Astrocyte (in vitro differentiated cells and primary cell): ENCODE measurements around the gene S100B. TPM values are rescaled to one million over a fixed set of nuclear protein-coding genes. Genes with fewer than 3 reads are reported as not detected.

Source experiments
- DNase-seq: peaks from one replicate; pipeline ENCODE4 v3.0.0-alpha.2; 2010; ENCODE audit warnings: low read depth
- FAIRE-seq: peaks from 2 replicates; lab custom pipeline; 2011; peaks lifted over from hg19 to GRCh38; lab: Jason Lieb, UNC
- H2AFZ ChIP-seq: 2 replicates; pipeline ENCODE4 v1.6.0; 2012; ENCODE audit warnings: low read depth, low read length, inconsistent platforms
- H3K27ac ChIP-seq: 2 replicates; pipeline ENCODE4 v1.5.1; 2011; ENCODE audit warnings: low read depth, low read length, inconsistent platforms
- H3K27me3 ChIP-seq: 2 replicates; pipeline ENCODE4 v1.6.0; 2011; ENCODE audit warnings: low read length, inconsistent platforms; ENCODE audit not compliant: insufficient read depth
- H3K36me3 ChIP-seq: 2 replicates; pipeline ENCODE4 v1.5.1; 2011; ENCODE audit warnings: low read length, inconsistent platforms; ENCODE audit not compliant: insufficient read depth
- H3K4me1 ChIP-seq: 2 replicates; pipeline ENCODE4 v1.5.1; 2011; ENCODE audit warnings: low read length, inconsistent platforms; ENCODE audit not compliant: insufficient read depth
- H3K4me2 ChIP-seq: 2 replicates; pipeline ENCODE4 v1.6.0; 2012; ENCODE audit warnings: low read length, inconsistent platforms
- H3K4me3 ChIP-seq: 2 replicates; pipeline ENCODE4 v1.5.1; 2011; ENCODE audit warnings: low read depth, mild to moderate bottlenecking, low read length, inconsistent platforms; ENCODE audit not compliant: insufficient read depth
- H3K79me2 ChIP-seq: 2 replicates; pipeline ENCODE4 v1.6.0; 2012; ENCODE audit warnings: mild to moderate bottlenecking, low read length, inconsistent platforms; ENCODE audit not compliant: insufficient read depth
- H3K9ac ChIP-seq: 2 replicates; pipeline ENCODE4 v1.6.0; 2012; ENCODE audit warnings: mild to moderate bottlenecking, low read length, inconsistent platforms
- H3K9me3 ChIP-seq: 2 replicates; pipeline ENCODE4 v1.5.1; 2012; ENCODE audit warnings: low read depth, mild to moderate bottlenecking, low read length, inconsistent platforms; ENCODE audit not compliant: insufficient read depth
- H4K20me1 ChIP-seq: 2 replicates; pipeline ENCODE4 v1.6.0; 2012; ENCODE audit warnings: low read length, inconsistent platforms; ENCODE audit not compliant: insufficient read depth
- H3K27ac Mint-ChIP-seq: one replicate; pipeline ENCODE4 v1.8.0; 2021; ENCODE audit warnings: mild to moderate bottlenecking, mixed read lengths; ENCODE audit not compliant: unreplicated experiment
- H3K27me3 Mint-ChIP-seq: one replicate; pipeline ENCODE4 v1.8.0; 2021; ENCODE audit warnings: low read depth, mixed read lengths; ENCODE audit not compliant: unreplicated experiment
- H3K36me3 Mint-ChIP-seq: one replicate; pipeline ENCODE4 v1.8.0; 2021; ENCODE audit warnings: low read depth, mixed read lengths; ENCODE audit not compliant: unreplicated experiment
- H3K4me1 Mint-ChIP-seq: one replicate; pipeline ENCODE4 v1.8.0; 2021; ENCODE audit warnings: low read depth, mixed read lengths; ENCODE audit not compliant: unreplicated experiment
- H3K4me3 Mint-ChIP-seq: one replicate; pipeline ENCODE4 v1.8.0; 2021; ENCODE audit warnings: mild to moderate bottlenecking, moderate library complexity, mixed read lengths; ENCODE audit not compliant: unreplicated experiment
- H3K9me3 Mint-ChIP-seq: one replicate; pipeline ENCODE4 v1.8.0; 2021; ENCODE audit warnings: mild to moderate bottlenecking, mixed read lengths; ENCODE audit not compliant: unreplicated experiment
- EZH2 ChIP-seq: IDR thresholded peaks from 2 replicates; pipeline ENCODE4 v1.6.1; 2012; ENCODE audit warnings: mild to moderate bottlenecking, low read length, inconsistent platforms; ENCODE audit not compliant: insufficient read depth
- total RNA-seq: library from RNA; stranded (reverse); gene quantifications from 2 replicates; pipeline ENCODE4 v1.2.1, GENCODE V29; 2021
- TF ChIP-seq, protein P1 (sequence below): IDR thresholded peaks from 2 replicates; pipeline ENCODE4 v1.5.1; 2011; ENCODE audit warnings: low read depth, mild to moderate bottlenecking, inconsistent platforms, low read length, moderate library complexity; ENCODE audit not compliant: insufficient read depth

Gene S100B
- total RNA-seq, 1 donor from 2014 or later = 2.0 TPM

DNA sequence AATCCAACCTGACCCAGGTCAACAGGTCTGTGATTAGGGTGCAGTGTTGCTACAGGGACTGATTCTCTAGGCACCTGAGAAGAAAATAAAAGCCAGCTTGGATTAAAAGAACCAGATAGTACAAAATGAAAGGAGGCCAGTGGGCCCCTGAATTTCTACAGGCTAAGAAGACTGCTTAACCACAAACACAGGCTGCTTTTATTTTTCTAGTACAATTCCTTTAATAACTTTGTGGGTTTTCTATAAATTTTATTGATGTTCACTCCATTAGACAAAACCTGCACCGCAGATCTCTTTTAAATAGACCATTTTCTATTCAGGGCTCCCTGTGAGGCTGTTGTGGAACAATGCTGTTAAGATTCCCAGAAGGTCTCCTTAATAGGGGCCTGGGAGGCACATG lies 20.9 kb upstream of the S100B start:
- Histone ChIP-seq H3K27ac (no peak overlapping the region), H3K4me1 (peaks cover 6% of the 10 kb centered on the region), H3K36me3 (no peaks in the 10 kb centered on the region), H3K9ac (no peak overlapping the region), H2AFZ (no peak overlapping the region), H3K4me2 (no peak overlapping the region), H3K79me2 (no peaks in the 10 kb centered on the region), H3K4me3 (no peak overlapping the region), H3K9me3 (peaks cover 10% of the 10 kb centered on the region), H4K20me1 (no peaks in the 10 kb centered on the region), H3K27me3 (peaks cover 2% of the 10 kb centered on the region)
- TF ChIP-seq EZH2 = no peak
- TF ChIP-seq, protein P1, sequence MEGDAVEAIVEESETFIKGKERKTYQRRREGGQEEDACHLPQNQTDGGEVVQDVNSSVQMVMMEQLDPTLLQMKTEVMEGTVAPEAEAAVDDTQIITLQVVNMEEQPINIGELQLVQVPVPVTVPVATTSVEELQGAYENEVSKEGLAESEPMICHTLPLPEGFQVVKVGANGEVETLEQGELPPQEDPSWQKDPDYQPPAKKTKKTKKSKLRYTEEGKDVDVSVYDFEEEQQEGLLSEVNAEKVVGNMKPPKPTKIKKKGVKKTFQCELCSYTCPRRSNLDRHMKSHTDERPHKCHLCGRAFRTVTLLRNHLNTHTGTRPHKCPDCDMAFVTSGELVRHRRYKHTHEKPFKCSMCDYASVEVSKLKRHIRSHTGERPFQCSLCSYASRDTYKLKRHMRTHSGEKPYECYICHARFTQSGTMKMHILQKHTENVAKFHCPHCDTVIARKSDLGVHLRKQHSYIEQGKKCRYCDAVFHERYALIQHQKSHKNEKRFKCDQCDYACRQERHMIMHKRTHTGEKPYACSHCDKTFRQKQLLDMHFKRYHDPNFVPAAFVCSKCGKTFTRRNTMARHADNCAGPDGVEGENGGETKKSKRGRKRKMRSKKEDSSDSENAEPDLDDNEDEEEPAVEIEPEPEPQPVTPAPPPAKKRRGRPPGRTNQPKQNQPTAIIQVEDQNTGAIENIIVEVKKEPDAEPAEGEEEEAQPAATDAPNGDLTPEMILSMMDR = no peak
- H3K27me3 Mint-ChIP-seq = no peaks in the 10 kb centered on the region
- H3K36me3 Mint-ChIP-seq = peaks cover 6% of the 10 kb centered on the region
- FAIRE-seq (no peak), DNase-seq (no peak)
- H3K9me3 Mint-ChIP-seq = peaks cover 22% of the 10 kb centered on the region
- H3K27ac Mint-ChIP-seq = no peak overlapping the region
- no peak overlapping the region for H3K4me3 Mint-ChIP-seq
- H3K4me1 Mint-ChIP-seq = peaks cover 9% of the 10 kb centered on the region

DNA sequence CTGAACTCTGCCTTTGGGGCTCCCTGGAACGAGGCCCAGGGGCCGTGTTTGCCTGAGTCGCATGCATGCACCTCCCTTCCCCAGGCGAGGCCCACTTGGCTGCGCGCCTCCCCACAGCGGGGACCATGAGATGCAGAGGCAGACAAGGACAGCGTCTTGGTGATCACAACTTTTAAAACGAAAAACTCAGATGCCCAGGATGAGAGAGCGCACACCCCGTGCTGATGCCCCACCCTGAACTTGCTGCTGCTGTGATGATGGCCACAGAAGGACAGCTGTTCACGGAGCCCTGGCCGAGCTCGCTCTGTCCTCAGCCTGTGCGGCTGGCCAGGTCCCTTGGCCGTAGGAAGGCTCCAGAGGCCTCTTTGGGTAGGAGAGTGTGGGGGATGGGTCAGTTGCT lies 19.2 kb upstream of the S100B start:
- TF ChIP-seq, protein P1 = no peak
- TF ChIP-seq EZH2 = no peak

DNA sequence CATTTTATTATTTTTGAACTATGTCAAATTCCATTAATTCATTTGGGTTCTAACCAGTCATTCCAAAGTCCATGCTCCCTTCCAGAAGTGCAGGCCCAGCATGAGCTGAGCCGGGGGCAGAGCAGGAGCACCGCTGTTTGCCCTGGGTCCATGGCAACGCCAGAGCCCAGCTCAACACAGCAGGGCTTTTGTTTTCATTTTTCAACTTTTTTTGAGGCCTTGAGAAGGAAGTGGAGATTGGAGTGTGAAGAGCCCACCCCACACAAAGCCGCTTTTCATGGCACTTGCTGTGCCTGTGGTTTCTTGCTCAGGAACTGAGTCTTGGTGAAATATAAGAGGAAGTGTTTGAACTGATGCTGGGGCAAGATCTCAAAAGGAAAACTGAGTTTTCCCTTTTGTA lies 17.3 kb upstream of the S100B start:
- peaks cover 18% of the 10 kb centered on the region for H3K9me3 Mint-ChIP-seq
- no peak overlapping the region for H3K4me3 Mint-ChIP-seq
- peaks cover 23% of the 10 kb centered on the region for H3K4me1 Mint-ChIP-seq
- H4K20me1 ChIP-seq = no peaks in the 10 kb centered on the region
- no peak overlapping the region for H3K27ac ChIP-seq
- peak overlapping the region; percentile 19 for H2AFZ ChIP-seq
- no peak overlapping the region for H3K4me3 ChIP-seq
- no peak overlapping the region for H3K9ac ChIP-seq
- peaks cover 11% of the 10 kb centered on the region for H3K9me3 ChIP-seq
- H3K4me2 ChIP-seq = peak overlapping the region; percentile 6
- FAIRE-seq (no peak), DNase-seq (no peak)
- H3K36me3 Mint-ChIP-seq = peaks cover 6% of the 10 kb centered on the region
- H3K36me3 ChIP-seq = no peaks in the 10 kb centered on the region
- no peaks in the 10 kb centered on the region for H3K27me3 ChIP-seq
- H3K4me1 ChIP-seq = peaks cover 11% of the 10 kb centered on the region
- H3K79me2 ChIP-seq = no peaks in the 10 kb centered on the region
- H3K27me3 Mint-ChIP-seq = no peaks in the 10 kb centered on the region
- peak overlapping the region; percentile 83 for H3K27ac Mint-ChIP-seq
- TF ChIP-seq EZH2 = no peak
- TF ChIP-seq, protein P1 = no peak

More for the DNA sequence above, 19.2 kb upstream of the S100B start:
- DNase-seq = no peak
- H3K9me3 Mint-ChIP-seq = peaks cover 24% of the 10 kb centered on the region
- FAIRE-seq = no peak
- Histone ChIP-seq H3K9ac (no peak overlapping the region), H3K4me3 (no peak overlapping the region), H2AFZ (no peak overlapping the region), H3K9me3 (peaks cover 14% of the 10 kb centered on the region), H3K36me3 (no peaks in the 10 kb centered on the region), H3K27ac (no peak overlapping the region), H3K4me2 (no peak overlapping the region), H3K27me3 (no peaks in the 10 kb centered on the region), H3K79me2 (no peaks in the 10 kb centered on the region), H4K20me1 (no peaks in the 10 kb centered on the region), H3K4me1 (peaks cover 11% of the 10 kb centered on the region)
- no peak overlapping the region for H3K27ac Mint-ChIP-seq
- peaks cover 23% of the 10 kb centered on the region for H3K4me1 Mint-ChIP-seq
- no peaks in the 10 kb centered on the region for H3K27me3 Mint-ChIP-seq
- H3K36me3 Mint-ChIP-seq = peaks cover 6% of the 10 kb centered on the region
- H3K4me3 Mint-ChIP-seq = no peak overlapping the region
